ENCODE measurements around the gene SOX5. TPM values are rescaled to one million over a fixed set of nuclear protein-coding genes. Genes with fewer than 3 reads are reported as not detected.

Gene SOX5
- total RNA-seq, 1 experiment from 2014 or later, result 3.1 TPM

DNA sequence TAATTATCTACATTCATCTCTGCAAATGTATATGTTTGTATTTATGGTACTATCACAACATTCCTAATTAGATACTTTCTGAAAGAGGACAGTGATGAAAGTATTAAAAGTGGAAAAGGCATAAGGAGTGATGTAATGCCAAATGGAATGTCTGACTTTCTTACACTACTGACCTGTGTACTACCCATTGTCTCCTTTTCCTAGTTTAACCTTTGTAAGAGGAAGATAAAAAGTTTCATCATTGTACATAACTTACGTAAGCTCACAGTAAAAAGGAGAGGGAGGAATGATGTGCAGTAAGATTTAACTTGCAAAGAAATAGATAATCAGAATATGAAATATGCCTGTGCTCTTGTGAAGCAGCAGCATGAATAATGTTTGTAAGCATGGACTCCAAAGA lies 55.9 kb downstream of the SOX5 start:
- no peaks in the 10 kb centered on the region for H3K79me1 ChIP-seq (ENCODE audit: insufficient read depth, low read depth, low read length, poor library complexity, severe bottlenecking)
- TF ChIP-seq CTCF (conservative IDR thresholded peaks at IDR 0.05), result no peak
- H3K9me3 ChIP-seq (ENCODE audit: control insufficient read depth, low read depth, low read length), result no peaks in the 10 kb centered on the region
- H3K36me3 Mint-ChIP-seq (ENCODE audit: insufficient read depth in 1 of 3, low read depth in 3 of 3), result peaks cover 0 to 4% (median 0%) of the 10 kb centered on the region in 3 experiments; a peak in 1 of 7 replicates
- H3K4me1 Mint-ChIP-seq, result peaks cover 19 to 24% of the 10 kb centered on the region in 2 experiments
- no peak overlapping the region for H3K56ac ChIP-seq (ENCODE audit: insufficient read length, low read depth, low read length)
- H3T11ph ChIP-seq (ENCODE audit: low read length), result no peak overlapping the region
- H4K5ac ChIP-seq (ENCODE audit: insufficient read length, low read depth, low read length), result no peak overlapping the region
- no peak overlapping the region for H2BK5ac ChIP-seq (ENCODE audit: insufficient read length, low read length)
- no peak overlapping the region for H3K9ac ChIP-seq (ENCODE audit: extremely low read depth, insufficient read length, low read length)
- no peak overlapping the region for H4K91ac ChIP-seq (ENCODE audit: insufficient read length, low read depth, low read length)
- no peak overlapping the region for H2AK5ac ChIP-seq (ENCODE audit: insufficient read length, low read length)
- H3K14ac ChIP-seq (ENCODE audit: insufficient read depth, low read length), result no peak overlapping the region
- no peak overlapping the region for H2BK15ac ChIP-seq (ENCODE audit: low read depth, low read length)
- H3K4me1 ChIP-seq (ENCODE audit: insufficient read depth, low read length), result no peaks in the 10 kb centered on the region; the same call in 1 of the 2 replicates
- no peaks in the 10 kb centered on the region for H3K27me3 ChIP-seq (ENCODE audit: insufficient read depth, low read length)
- no peaks in the 10 kb centered on the region for H4K20me1 ChIP-seq (ENCODE audit: control insufficient read depth, insufficient read depth, insufficient read length)
- H2BK120ac ChIP-seq (ENCODE audit: low read depth, low read length, poor library complexity, severe bottlenecking), result no peak overlapping the region
- no peaks in the 10 kb centered on the region; a peak in 1 of 5 replicates for H3K9me3 Mint-ChIP-seq
- no peak overlapping the region for H3K27ac Mint-ChIP-seq
- H3K4ac ChIP-seq (ENCODE audit: low read depth, low read length), result no peak overlapping the region
- WGBS (ENCODE audit: extremely low coverage, insufficient read length, low lambda C conversion rate), result no CpG with 5 or more reads among the region's 1 CpG
- no peak overlapping the region for H2BK12ac ChIP-seq (ENCODE audit: insufficient read length, low read depth, low read length)
- H3K4me2 ChIP-seq (ENCODE audit: insufficient read depth, insufficient read length, low read length), result no peak overlapping the region
- H3K4me3 Mint-ChIP-seq, result no peak overlapping the region
- H3K27ac ChIP-seq (ENCODE audit: insufficient read length, low read depth, low read length), result no peak overlapping the region
- no peak overlapping the region for H2BK20ac ChIP-seq (ENCODE audit: low read depth, low read length, poor library complexity, severe bottlenecking)
- no peaks in the 10 kb centered on the region for H3K27me3 Mint-ChIP-seq (ENCODE audit: low read depth)
- H3K23me2 ChIP-seq (ENCODE audit: insufficient read length, low read depth, low read length, poor library complexity, severe bottlenecking), result no peaks in the 10 kb centered on the region
- DNase-seq, result no peak
- no peak overlapping the region for H3K23ac ChIP-seq (ENCODE audit: insufficient read length, low read depth, low read length)
- no peak overlapping the region for H2AFZ ChIP-seq (ENCODE audit: low read length)
- no peaks in the 10 kb centered on the region for H3K79me2 ChIP-seq (ENCODE audit: insufficient read depth, low read length)
- no peak overlapping the region for H3K18ac ChIP-seq (ENCODE audit: insufficient read length, low read depth, low read length)
- no peak overlapping the region for H4K8ac ChIP-seq (replicated peaks; ENCODE audit: insufficient read length, low read depth, low read length)

Measured in H9 (cell line).